Endodermal cell (in vitro differentiated cells): ENCODE measurements around the gene RAI14. TPM values are rescaled to one million over a fixed set of nuclear protein-coding genes. Genes with fewer than 3 reads are reported as not detected.
"Not testable (repeated sequence)": the region's sequence is repeated elsewhere in the genome, so short reads cannot be mapped to it uniquely, and the experiment has no call there.

Source experiments
- DNase-seq: peaks from one replicate; pipeline ENCODE4 v3.0.0-alpha.2; 2017
- H3K27ac ChIP-seq: 2 replicates; pipeline ENCODE4 v1.5.1; 2013; ENCODE audit warnings: mild to moderate bottlenecking, low read depth, low read length, moderate library complexity
- H3K27me3 ChIP-seq: 2 replicates; pipeline ENCODE4 v1.6.1; 2013; ENCODE audit warnings: mild to moderate bottlenecking, low read length, moderate library complexity; ENCODE audit not compliant: insufficient read depth, control insufficient read depth, poor library complexity, severe bottlenecking
- H3K36me3 ChIP-seq: 2 replicates; pipeline ENCODE4 v1.7.0; 2013; ENCODE audit warnings: mild to moderate bottlenecking, low read length, moderate library complexity; ENCODE audit not compliant: control insufficient read depth, insufficient read depth
- H3K4me1 ChIP-seq: one replicate; pipeline ENCODE4 v1.7.0; 2013; ENCODE audit warnings: low read length; ENCODE audit not compliant: control insufficient read depth, insufficient read depth
- H3K4me3 ChIP-seq: 2 replicates; pipeline ENCODE4 v1.5.1; 2013; ENCODE audit warnings: mild to moderate bottlenecking, low read length, moderate library complexity
- H3K9ac ChIP-seq: 2 replicates; pipeline ENCODE4 v1.6.1; 2013; ENCODE audit warnings: mild to moderate bottlenecking, low read length, moderate library complexity; ENCODE audit not compliant: poor library complexity, severe bottlenecking; ENCODE audit errors: extremely low read depth
- H3K9me3 ChIP-seq: 2 replicates; pipeline ENCODE4 v1.6.1; 2013; ENCODE audit warnings: mild to moderate bottlenecking, low read length, moderate library complexity; ENCODE audit not compliant: control insufficient read depth
- H3K27ac Mint-ChIP-seq: 2 replicates; pipeline ENCODE4 v1.8.0; 2020; ENCODE audit warnings: mixed read lengths
- H3K27me3 Mint-ChIP-seq: 2 replicates; pipeline ENCODE4 v1.8.0; 2021; ENCODE audit warnings: mild to moderate bottlenecking, mixed read lengths; ENCODE audit not compliant: insufficient read depth
- H3K36me3 Mint-ChIP-seq: 2 replicates; pipeline ENCODE4 v1.8.0; 2020; ENCODE audit warnings: low read depth, mixed read lengths
- H3K4me1 Mint-ChIP-seq: 2 replicates; pipeline ENCODE4 v1.8.0; 2020; ENCODE audit warnings: mixed read lengths
- H3K4me3 Mint-ChIP-seq: 2 replicates; pipeline ENCODE4 v1.8.0; 2020; ENCODE audit warnings: mild to moderate bottlenecking, moderate library complexity, mixed read lengths
- H3K9me3 Mint-ChIP-seq: 2 replicates; pipeline ENCODE4 v1.8.0; 2020; ENCODE audit warnings: mild to moderate bottlenecking, mixed read lengths
- CTCF ChIP-seq: fragments of 200-600 bp; sonication (generic); conservative IDR thresholded peaks from 2 replicates; pipeline ENCODE4 v1.5.0; 2021; ENCODE audit warnings: antibody characterized with exemption, mild to moderate bottlenecking
- WGBS, 2 experiments: methylation state at CpG; one replicate each; pipeline versions ENCODE4 v1.1.5 to v1.1.7; 2013; ENCODE audit warnings: missing lambda C conversion rate in 2 of 2, mixed read lengths in 1 of 2; ENCODE audit not compliant: insufficient coverage in 1 of 2, insufficient read length in 1 of 2; 5-methylcytosine and 5-hydroxymethylcytosine counted together
- total RNA-seq, 2 donors: library from RNA; stranded (reverse); fragmentation: NEBNext Ultra II Directional in 1 of 2; extraction: Animal tissue kit (Norgen Biotek cat#: 25700) in 1 of 2; gene quantifications; 2 replicates in 1 of 2; 3 replicates in 1 of 2; pipeline ENCODE4 v1.2.1, GENCODE V29; 2021

Gene RAI14
- total RNA-seq, 2 donors from 2014 or later, result 66.6 to 87.5 TPM

DNA sequence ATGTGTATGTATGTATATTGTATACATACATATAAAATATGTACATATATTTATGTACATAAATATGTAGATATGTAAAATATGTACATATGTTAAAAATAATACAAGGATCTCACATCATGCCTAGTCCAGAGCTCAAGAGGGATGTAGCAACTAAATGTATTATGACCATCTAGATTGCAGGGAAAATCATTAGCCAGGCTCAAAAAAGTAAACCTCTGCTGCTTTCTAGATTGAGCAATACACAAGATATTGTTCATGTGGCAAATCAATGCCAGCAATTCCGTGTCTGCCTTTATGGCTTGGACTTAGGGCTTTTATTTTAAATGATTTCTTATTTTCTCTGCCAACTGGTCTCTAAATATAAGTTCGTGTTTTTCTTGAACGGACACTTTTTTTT is 65.2 kb downstream of the RAI14 start:
- TF ChIP-seq CTCF, result no peak
- H3K27ac Mint-ChIP-seq, result no peak overlapping the region

DNA sequence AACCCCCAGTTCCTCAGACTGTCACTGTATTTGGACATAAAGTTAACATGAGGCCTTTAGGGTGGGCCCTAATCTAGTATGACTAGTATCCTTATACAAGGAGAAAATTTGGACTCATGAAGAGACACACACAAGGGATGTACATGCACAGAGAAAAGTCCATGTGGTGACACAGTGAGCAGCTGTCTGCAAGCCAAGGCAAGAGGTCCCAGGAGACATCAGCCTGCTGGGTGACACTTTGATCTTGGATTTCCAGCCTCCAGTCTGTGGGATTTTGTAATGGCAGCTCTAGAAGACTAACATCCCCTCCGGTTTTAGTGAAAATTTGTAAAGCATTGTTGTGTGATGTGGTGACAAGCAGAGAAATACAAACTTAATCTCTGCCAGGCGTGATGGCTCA is 66.1 kb downstream of the RAI14 start:
- H3K36me3 Mint-ChIP-seq, result peaks cover 41% of the 10 kb centered on the region
- DNase-seq, result no peak
- peaks cover 9% of the 10 kb centered on the region for H3K36me3 ChIP-seq
- no peaks in the 10 kb centered on the region for H3K27me3 Mint-ChIP-seq
- 91 to 93% methylated on average over 1 to 2 of the region's 2 CpGs for WGBS, 2 experiments
- no peak overlapping the region for H3K27ac ChIP-seq
- H3K4me3 Mint-ChIP-seq, result no peak overlapping the region
- H3K9me3 Mint-ChIP-seq, result peaks cover 18% of the 10 kb centered on the region
- peaks cover 17% of the 10 kb centered on the region for H3K4me1 Mint-ChIP-seq
- H3K9ac ChIP-seq, result no peak overlapping the region
- peaks cover 3% of the 10 kb centered on the region for H3K4me1 ChIP-seq
- H3K9me3 ChIP-seq, result peaks cover 13% of the 10 kb centered on the region
- TF ChIP-seq CTCF, result no peak
- no peaks in the 10 kb centered on the region for H3K27me3 ChIP-seq
- no peak overlapping the region for H3K4me3 ChIP-seq
- no peak overlapping the region for H3K27ac Mint-ChIP-seq

More for the DNA sequence above, 65.2 kb downstream of the RAI14 start:
- Histone ChIP-seq H3K9ac (no peak overlapping the region), H3K4me1 (peaks cover 4% of the 10 kb centered on the region), H3K27ac (no peak overlapping the region), H3K4me3 (no peak overlapping the region), H3K9me3 (peaks cover 4% of the 10 kb centered on the region), H3K36me3 (peaks cover 9% of the 10 kb centered on the region), H3K27me3 (no peaks in the 10 kb centered on the region)
- H3K27me3 Mint-ChIP-seq, result no peaks in the 10 kb centered on the region
- 91 to 100% methylated on average over 3 of the region's 3 CpGs for WGBS, 2 experiments
- H3K36me3 Mint-ChIP-seq, result peaks cover 35% of the 10 kb centered on the region
- peaks cover 20% of the 10 kb centered on the region for H3K4me1 Mint-ChIP-seq
- no peak overlapping the region for H3K4me3 Mint-ChIP-seq
- peaks cover 11% of the 10 kb centered on the region for H3K9me3 Mint-ChIP-seq
- DNase-seq, result no peak

DNA sequence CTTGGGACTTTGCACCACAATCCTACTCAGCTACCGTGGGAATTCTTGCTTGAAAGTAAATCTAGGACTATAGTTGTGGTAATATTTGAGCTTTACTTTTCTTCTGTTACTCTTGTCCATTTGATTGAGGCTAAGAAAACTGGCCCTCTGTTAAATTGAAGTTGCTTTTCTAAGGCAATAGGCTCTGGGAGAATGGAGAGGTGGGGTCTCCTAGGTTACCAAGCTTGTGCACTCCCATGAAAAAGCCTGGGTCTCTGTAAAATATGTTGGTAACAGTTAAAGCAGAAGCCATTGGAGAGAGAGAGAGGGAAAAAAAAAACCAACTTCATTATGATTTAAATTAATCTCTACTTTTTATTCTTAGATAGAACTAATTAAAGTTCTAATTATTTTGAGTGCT is 68.6 kb downstream of the RAI14 start:
- H3K36me3 Mint-ChIP-seq, result peaks cover 56% of the 10 kb centered on the region

GRCh38 chr5:34727166-34727749 is 71.1 kb downstream of the RAI14 start:
- Mint-ChIP-seq H3K9me3 (peaks cover 37% of the 10 kb centered on the region), H3K36me3 (peaks cover 55% of the 10 kb centered on the region)
- H3K27ac Mint-ChIP-seq, H3K27ac ChIP-seq, H3K4me3 Mint-ChIP-seq, H3K4me3 ChIP-seq, H3K9ac ChIP-seq, H3K27me3 ChIP-seq, DNase-seq, H3K4me1 ChIP-seq, H3K4me1 Mint-ChIP-seq, H3K27me3 Mint-ChIP-seq, H3K36me3 ChIP-seq: not testable (repeated sequence)
- H3K9me3 ChIP-seq, result peaks cover 28% of the 10 kb centered on the region
- 96% methylated on average over 4 of the region's 4 CpGs for WGBS, 2 experiments

More for the DNA sequence above, 68.6 kb downstream of the RAI14 start:
- no peak overlapping the region for H3K9ac ChIP-seq
- peaks cover 37% of the 10 kb centered on the region for H3K9me3 Mint-ChIP-seq
- 83 to 95% methylated on average over 1 of the region's 1 CpG for WGBS, 2 experiments
- H3K4me3 ChIP-seq, result no peak overlapping the region
- H3K9me3 ChIP-seq, result peaks cover 28% of the 10 kb centered on the region
- no peaks in the 10 kb centered on the region for H3K36me3 ChIP-seq
- no peaks in the 10 kb centered on the region for H3K4me1 ChIP-seq
- H3K27me3 Mint-ChIP-seq, result no peaks in the 10 kb centered on the region
- no peak for DNase-seq
- H3K4me3 Mint-ChIP-seq, result no peak overlapping the region
- no peak overlapping the region for H3K27ac Mint-ChIP-seq
- no peak for TF ChIP-seq CTCF
- no peaks in the 10 kb centered on the region for H3K27me3 ChIP-seq
- peak overlapping the region; percentile 80 for H3K27ac ChIP-seq
- no peaks in the 10 kb centered on the region for H3K4me1 Mint-ChIP-seq
